Effector CD8-positive, alpha-beta T cell (primary cell): ENCODE results near the gene MYO3B.
A peak's percentile ranks its signal among the peaks of the same experiment; 100 is the strongest.
"Not testable (repeated sequence)": the region's sequence is repeated elsewhere in the genome, so short reads cannot be mapped to it uniquely, and the experiment has no call there.

Experiments
- DNase-seq: peaks from one replicate; lab custom pipeline; 2025; lab: John Stamatoyannopoulos, UW

The MYO3B gene

GRCh38 chr2:170643346-170643745 lies 465.4 kb downstream of the MYO3B start:
- DNase-seq = no peak

- no peak for DNase-seq
Observed at GRCh38 chr2:170647741-170648436, 469.9 kb downstream of the MYO3B start.

GRCh38 chr2:170651624-170652325 lies 473.8 kb downstream of the MYO3B start:
- DNase-seq = peak; percentile 37

- DNase-seq = no peak
Observed at GRCh38 chr2:170652637-170653417, 474.9 kb downstream of the MYO3B start.

- DNase-seq = no peak
Observed at GRCh38 chr2:170656669-170657068, 478.7 kb downstream of the MYO3B start.

GRCh38 chr2:170660409-170660808 lies 482.5 kb downstream of the MYO3B start:
- no peak for DNase-seq

GRCh38 chr2:170665743-170666142 lies 487.8 kb downstream of the MYO3B start:
- DNase-seq = no peak

GRCh38 chr2:170669909-170670308 lies 492.0 kb downstream of the MYO3B start:
- DNase-seq = no peak

- no peak for DNase-seq
Observed at GRCh38 chr2:170670651-170671050, 492.7 kb downstream of the MYO3B start.

GRCh38 chr2:170671079-170671478 lies 493.1 kb downstream of the MYO3B start:
- DNase-seq = no peak

- not testable (repeated sequence) for DNase-seq
Observed at GRCh38 chr2:170674282-170674681, 496.3 kb downstream of the MYO3B start.

- DNase-seq = no peak
Observed at GRCh38 chr2:170675701-170676100, 497.8 kb downstream of the MYO3B start.

- DNase-seq = no peak
Observed at GRCh38 chr2:170679607-170680079, 501.7 kb downstream of the MYO3B start.

- no peak for DNase-seq
Observed at GRCh38 chr2:170680172-170680941, 502.4 kb downstream of the MYO3B start.

GRCh38 chr2:170681311-170681710 lies 503.4 kb downstream of the MYO3B start:
- DNase-seq = no peak

- DNase-seq = no peak
Observed at GRCh38 chr2:170685591-170685990, 507.6 kb downstream of the MYO3B start.

GRCh38 chr2:170689481-170689880 lies 511.5 kb downstream of the MYO3B start:
- no peak for DNase-seq

GRCh38 chr2:170690640-170691039 lies 512.7 kb downstream of the MYO3B start:
- no peak for DNase-seq

- DNase-seq = no peak
Observed at GRCh38 chr2:170694316-170694715, 516.4 kb downstream of the MYO3B start.

- DNase-seq = no peak
Observed at GRCh38 chr2:170695521-170696410, 517.8 kb downstream of the MYO3B start.

GRCh38 chr2:170696948-170697347 lies 519.0 kb downstream of the MYO3B start:
- no peak for DNase-seq
